Keratinocyte (primary cell): ENCODE data around the gene HSP90AA1. TPM values are rescaled to one million over a fixed set of nuclear protein-coding genes. Genes with fewer than 3 reads are reported as not detected.

ENCODE experiments used
- DNase-seq: peaks from one replicate; pipeline ENCODE4 v3.0.0-alpha.2; 2011; ENCODE audit warnings: low read depth, missing footprints, low spot score
- FAIRE-seq: peaks from 2 replicates; lab custom pipeline; 2011; peaks lifted over from hg19 to GRCh38; lab: Jason Lieb, UNC
- H2AFZ ChIP-seq: 2 replicates; pipeline ENCODE4 v1.6.0; 2012; ENCODE audit warnings: low read length, control low read depth, inconsistent platforms; ENCODE audit not compliant: control insufficient read depth
- H3K27ac ChIP-seq: 2 replicates; pipeline ENCODE4 v1.5.1; 2011; ENCODE audit warnings: low read length; ENCODE audit not compliant: control insufficient read depth, insufficient read depth
- H3K27me3 ChIP-seq: 3 replicates; pipeline ENCODE4 v1.6.0; 2011; ENCODE audit warnings: low read length; ENCODE audit not compliant: control insufficient read depth, insufficient read depth; ENCODE audit errors: extremely low read depth
- H3K36me3 ChIP-seq, 2 experiments: 2 replicates in 1 of 2; 3 replicates in 1 of 2; pipeline ENCODE4 v1.5.1; 2011; ENCODE audit warnings: low read length in 2 of 2, mild to moderate bottlenecking in 1 of 2; ENCODE audit not compliant: control insufficient read depth in 2 of 2, insufficient read depth in 2 of 2; ENCODE audit errors: extremely low read depth in 1 of 2
- H3K4me1 ChIP-seq: 3 replicates; pipeline ENCODE4 v1.5.1; 2011; ENCODE audit warnings: low read length; ENCODE audit not compliant: control insufficient read depth, insufficient read depth; ENCODE audit errors: extremely low read depth
- H3K4me2 ChIP-seq: 3 replicates; pipeline ENCODE4 v1.6.0; 2011; ENCODE audit warnings: low read depth, low read length; ENCODE audit not compliant: control insufficient read depth, insufficient read depth; ENCODE audit errors: extremely low read depth
- H3K4me3 ChIP-seq, 3 experiments: fragments of 200-600 bp in 1 of 3; sonication (generic) in 1 of 3; 2 replicates in 2 of 3; 3 replicates in 1 of 3; pipeline ENCODE4 v1.5.1; 2011 to 2016; ENCODE audit warnings: low read length in 3 of 3, mild to moderate bottlenecking in 3 of 3, control low read depth in 2 of 3, inconsistent platforms in 1 of 3, low read depth in 1 of 3, mixed read lengths in 1 of 3, mixed run types in 1 of 3, moderate library complexity in 1 of 3; ENCODE audit not compliant: control insufficient read depth in 2 of 3, insufficient read depth in 2 of 3; ENCODE audit errors: extremely low read depth in 1 of 3
- H3K79me2 ChIP-seq: 2 replicates; pipeline ENCODE4 v1.6.0; 2012; ENCODE audit warnings: low read length; ENCODE audit not compliant: control insufficient read depth, insufficient read depth
- H3K9ac ChIP-seq: 3 replicates; pipeline ENCODE4 v1.6.0; 2011; ENCODE audit warnings: low read length; ENCODE audit not compliant: control insufficient read depth, insufficient read depth; ENCODE audit errors: extremely low read depth
- H3K9me1 ChIP-seq: 3 replicates; pipeline ENCODE4 v1.6.0; 2011; ENCODE audit warnings: low read length; ENCODE audit not compliant: control insufficient read depth, insufficient read depth; ENCODE audit errors: extremely low read depth
- H3K9me3 ChIP-seq: 2 replicates; pipeline ENCODE4 v1.5.1; 2012; ENCODE audit warnings: low read depth, low read length; ENCODE audit not compliant: control insufficient read depth
- H4K20me1 ChIP-seq: 3 replicates; pipeline ENCODE4 v1.6.0; 2011; ENCODE audit warnings: low read length; ENCODE audit not compliant: control insufficient read depth, insufficient read depth; ENCODE audit errors: extremely low read depth
- CTCF ChIP-seq, 3 experiments: IDR thresholded peaks in 1 of 3; conservative IDR thresholded peaks in 1 of 3; optimal IDR thresholded peaks in 1 of 3; 2 replicates in 2 of 3; 3 replicates in 1 of 3; pipeline versions ENCODE3 to v1.5.1; 2011; ENCODE audit warnings: low read length in 3 of 3, mild to moderate bottlenecking in 3 of 3, moderate library complexity in 2 of 3, control low read depth in 1 of 3, inconsistent platforms in 1 of 3; ENCODE audit not compliant: insufficient read depth in 2 of 3; ENCODE audit errors: extremely low read depth in 1 of 3
- EZH2 ChIP-seq: IDR thresholded peaks from one replicate; pipeline ENCODE4 v1.6.1; 2012; ENCODE audit warnings: inconsistent platforms, mild to moderate bottlenecking, low read length, moderate library complexity
- dilution Hi-C: fragments of 300-500 bp; cut with MboI; formaldehyde crosslinking; loops from one replicate; pipeline ENCODE4 v1.7.0; 2020; ENCODE audit warnings: low sequenced_read_pairs; ENCODE audit not compliant: extremely low pct_ligation_motif_present
- polyA plus RNA-seq, 5 experiments: library from polyadenylated mRNA; depleted of rRNA in 3 of 5; stranded (reverse) in 3 of 5; stranded (forward) in 1 of 5; unstranded in 1 of 5; fragments of >200 nt; gene quantifications; 1 replicate in 1 of 5; 2 replicates in 3 of 5; 3 replicates in 1 of 5; pipeline versions ENCODE4 v1.2.1 to v1.2.3, GENCODE V29; 2011 to 2012; ENCODE audit warnings: missing spikeins in 2 of 5, low read depth in 1 of 5, low replicate concordance in 1 of 5

The HSP90AA1 gene
- polyA plus RNA-seq, 1 donor (not counting 4 experiments of a cell fraction or from before 2014, with no cell fraction given): 898 TPM

- H3K36me3 ChIP-seq: peaks cover 58 to 63% of the 10 kb centered on the region in 2 experiments
- H3K4me1 ChIP-seq: no peaks in the 10 kb centered on the region
Measured at GRCh38 chr14:102044566-102044965, 42.3 kb downstream of the HSP90AA1 start.

GRCh38 chr14:102043251-102044025, 43.4 kb downstream of the HSP90AA1 start:
- H4K20me1 ChIP-seq: no peaks in the 10 kb centered on the region
- no peak overlapping the region for H3K9ac ChIP-seq
- FAIRE-seq (no peak), DNase-seq (no peak)
- H3K27ac ChIP-seq: no peak overlapping the region
- dilution Hi-C loops: no loop called here
- H3K4me1 ChIP-seq: no peaks in the 10 kb centered on the region
- no peak overlapping the region for H3K4me3 ChIP-seq
- no peaks in the 10 kb centered on the region for H3K27me3 ChIP-seq
- no peaks in the 10 kb centered on the region for H3K9me3 ChIP-seq
- TF ChIP-seq CTCF (optimal IDR thresholded peaks at IDR 0.05 in 1 of 3, IDR thresholded peaks at IDR 0.05 in 1 of 3, conservative IDR thresholded peaks at IDR 0.05 in 1 of 3; ENCODE audit: extremely low read depth in 1 of 3, insufficient read depth in 2 of 3, low read length in 3 of 3): no peak
- no peak for TF ChIP-seq EZH2
- no peaks in the 10 kb centered on the region for H3K79me2 ChIP-seq
- H3K9me1 ChIP-seq: no peaks in the 10 kb centered on the region
- H3K4me2 ChIP-seq: no peak overlapping the region
- no peak overlapping the region for H2AFZ ChIP-seq
- H3K36me3 ChIP-seq: peaks cover 56 to 64% of the 10 kb centered on the region in 2 experiments

More at GRCh38 chr14:102044566-102044965, 42.3 kb downstream of the HSP90AA1 start:
- DNase-seq (no peak), FAIRE-seq (no peak)
- no peak for TF ChIP-seq CTCF (optimal IDR thresholded peaks at IDR 0.05 in 1 of 3, IDR thresholded peaks at IDR 0.05 in 1 of 3, conservative IDR thresholded peaks at IDR 0.05 in 1 of 3; ENCODE audit: extremely low read depth in 1 of 3, insufficient read depth in 2 of 3, low read length in 3 of 3)
- TF ChIP-seq EZH2: no peak
- Histone ChIP-seq H2AFZ (no peak overlapping the region), H3K9me1 (no peaks in the 10 kb centered on the region), H3K9me3 (no peaks in the 10 kb centered on the region), H3K27ac (no peak overlapping the region), H3K4me2 (no peak overlapping the region), H3K4me3 (no peak overlapping the region), H3K27me3 (no peaks in the 10 kb centered on the region), H3K79me2 (no peaks in the 10 kb centered on the region), H3K9ac (no peak overlapping the region), H4K20me1 (no peaks in the 10 kb centered on the region)
- dilution Hi-C loops: no loop called here
